ENCODE results near the gene OSBPL10.
"Not testable (repeated sequence)": the region's sequence is repeated elsewhere in the genome, so short reads cannot be mapped to it uniquely, and the experiment has no call there.

The OSBPL10 gene

DNA sequence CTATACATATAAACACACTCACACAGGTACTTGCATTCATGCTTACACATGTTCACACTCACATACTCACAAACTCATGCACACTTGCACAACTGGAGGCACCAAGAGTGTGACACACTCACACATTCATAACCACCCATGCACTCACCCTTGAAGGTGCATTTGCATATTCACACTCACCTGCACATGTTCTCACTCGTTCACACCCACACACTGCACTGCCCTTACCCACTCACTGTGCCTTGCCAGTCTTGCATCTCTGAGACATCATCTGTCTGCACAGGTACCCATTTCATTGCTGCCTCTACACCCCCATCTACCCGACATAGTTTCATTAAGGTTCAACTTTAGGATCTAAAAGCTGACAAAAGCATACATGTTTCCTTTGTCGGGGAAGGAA is 95.8 kb downstream of the OSBPL10 start:
- no peak for DNase-seq

DNA sequence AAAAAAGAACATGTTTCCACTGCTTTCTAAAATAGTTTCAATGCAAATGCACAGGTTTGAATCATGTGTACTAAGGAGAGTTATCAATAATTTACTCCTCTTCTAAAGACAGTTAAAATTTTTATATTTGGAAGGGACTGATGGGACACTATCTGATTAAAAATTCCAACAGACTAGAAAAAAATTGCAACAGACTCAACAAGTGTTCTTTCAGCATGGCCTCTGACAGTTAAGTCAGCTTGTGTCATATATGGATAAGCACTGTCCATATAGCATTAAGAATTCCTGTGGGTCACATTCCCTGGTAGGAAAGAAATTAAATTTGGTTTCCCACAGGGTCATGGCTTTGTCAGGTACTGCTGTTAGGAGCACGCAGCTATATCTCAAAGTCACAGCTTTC is 96.8 kb downstream of the OSBPL10 start:
- no peak for DNase-seq

- DNase-seq = no peak
Measured at GRCh38 chr3:31882895-31883294, 98.2 kb downstream of the OSBPL10 start.

- no peak for DNase-seq
Measured at GRCh38 chr3:31882431-31882830, 98.6 kb downstream of the OSBPL10 start.

DNA sequence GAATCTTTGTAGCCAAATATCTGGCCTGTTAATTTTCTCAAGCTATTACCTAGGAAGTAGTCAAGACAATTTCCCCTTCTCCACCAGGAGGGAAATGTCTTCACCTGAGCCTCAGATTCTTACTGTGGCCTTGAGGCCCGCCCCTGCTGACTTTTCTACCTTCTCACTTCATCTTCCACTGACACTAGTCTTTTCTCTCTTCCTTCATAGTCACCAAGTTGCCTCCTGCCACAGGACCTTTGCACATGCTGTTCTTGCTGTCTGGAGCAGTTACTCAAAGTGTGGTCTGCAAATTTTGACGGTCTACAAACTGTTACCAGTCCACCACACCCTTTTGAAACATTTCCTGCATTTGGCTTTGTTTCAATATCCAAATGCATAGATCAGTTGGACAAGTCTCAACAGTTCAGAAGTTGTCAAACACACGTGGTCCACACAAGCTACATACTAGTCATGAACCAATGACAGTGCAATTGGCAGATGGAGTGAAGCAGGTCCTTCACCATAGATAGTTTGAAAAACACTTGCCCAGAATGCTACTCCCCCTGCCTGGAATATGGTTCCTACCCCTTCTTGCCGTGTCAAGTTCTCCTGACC is 100.5 kb downstream of the OSBPL10 start:
- no peak for DNase-seq

DNA sequence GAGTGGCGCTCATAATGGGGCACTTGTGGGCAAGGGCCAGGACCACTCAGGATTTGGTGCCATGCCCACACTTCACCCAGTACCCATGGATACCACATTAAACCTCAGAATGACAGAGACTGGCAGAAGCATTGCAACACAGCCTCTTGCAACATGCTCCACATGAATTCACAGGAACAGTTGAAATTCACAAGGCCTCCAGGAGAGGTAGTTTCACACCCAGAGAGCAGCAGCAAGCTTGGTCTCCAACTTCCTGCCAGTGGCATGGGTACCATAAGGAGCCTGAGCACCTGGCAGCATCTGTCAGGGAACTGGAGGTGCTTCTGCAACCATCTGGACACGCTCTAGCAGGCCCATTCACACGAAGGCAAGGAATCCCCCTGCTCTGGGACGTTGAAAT is 101.0 kb downstream of the OSBPL10 start:
- DNase-seq = no peak

- DNase-seq = no peak
Measured at GRCh38 chr3:31879365-31879764, 101.7 kb downstream of the OSBPL10 start.

DNA sequence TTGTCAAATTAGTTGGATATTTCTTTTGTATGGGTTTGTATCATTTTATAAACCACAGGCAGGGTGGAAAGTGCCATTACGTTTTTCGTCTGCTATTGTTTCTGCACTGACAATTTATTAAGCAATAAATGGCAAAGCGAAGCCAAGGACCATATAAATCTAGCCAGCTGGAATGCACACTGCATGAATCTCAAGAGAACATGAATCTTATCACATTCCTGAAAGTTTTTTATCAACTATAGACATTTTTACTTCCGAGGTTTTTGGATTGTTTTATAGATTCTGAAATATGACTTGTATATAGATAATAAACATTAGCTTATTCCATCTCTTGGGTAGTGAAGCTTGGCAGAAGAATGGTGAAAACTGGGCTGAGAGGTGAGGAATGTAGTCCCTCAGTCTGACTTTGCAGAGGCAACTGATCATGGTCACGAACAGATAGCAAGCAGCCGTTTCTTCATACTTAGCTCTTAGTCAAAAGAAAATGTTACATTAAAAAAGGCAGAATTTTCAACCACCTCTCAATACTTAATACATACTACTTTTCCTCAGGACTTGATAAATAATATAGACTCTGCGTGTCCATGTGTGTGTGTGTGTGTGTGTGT is 102.7 kb downstream of the OSBPL10 start:
- no peak for DNase-seq

GRCh38 chr3:31876331-31876730 is 104.7 kb downstream of the OSBPL10 start:
- DNase-seq = no peak

- DNase-seq = no peak
Measured at GRCh38 chr3:31875437-31875836, 105.6 kb downstream of the OSBPL10 start.

GRCh38 chr3:31873254-31873820 is 107.7 kb downstream of the OSBPL10 start:
- DNase-seq = no peak

DNA sequence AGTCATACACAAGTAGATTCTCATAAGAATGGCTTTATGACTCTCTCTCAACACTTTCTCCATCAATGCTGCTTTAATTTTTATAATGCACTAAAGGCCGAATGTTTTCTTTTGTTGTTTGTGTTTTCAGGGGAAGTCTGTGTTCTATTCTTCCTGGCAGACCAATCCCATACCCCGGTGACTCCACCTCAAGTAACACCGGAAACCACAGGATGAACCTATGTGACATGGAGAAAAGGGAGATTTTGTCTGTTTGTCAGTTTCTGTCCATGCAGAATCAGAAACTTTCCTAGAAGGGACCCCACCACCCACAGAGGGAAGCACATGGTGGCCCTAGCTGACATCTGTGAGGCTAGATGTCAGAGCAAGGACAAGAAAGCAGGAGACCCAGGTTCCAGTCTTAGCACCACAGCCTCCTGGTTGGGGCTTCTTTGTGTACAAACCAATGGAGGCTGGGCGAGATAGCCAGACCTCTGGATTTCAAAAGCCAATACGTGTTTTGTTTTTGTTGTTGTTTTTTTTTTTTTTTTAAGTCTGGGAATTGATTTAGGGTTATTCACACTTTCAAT is 109.0 kb downstream of the OSBPL10 start:
- DNase-seq = no peak

DNA sequence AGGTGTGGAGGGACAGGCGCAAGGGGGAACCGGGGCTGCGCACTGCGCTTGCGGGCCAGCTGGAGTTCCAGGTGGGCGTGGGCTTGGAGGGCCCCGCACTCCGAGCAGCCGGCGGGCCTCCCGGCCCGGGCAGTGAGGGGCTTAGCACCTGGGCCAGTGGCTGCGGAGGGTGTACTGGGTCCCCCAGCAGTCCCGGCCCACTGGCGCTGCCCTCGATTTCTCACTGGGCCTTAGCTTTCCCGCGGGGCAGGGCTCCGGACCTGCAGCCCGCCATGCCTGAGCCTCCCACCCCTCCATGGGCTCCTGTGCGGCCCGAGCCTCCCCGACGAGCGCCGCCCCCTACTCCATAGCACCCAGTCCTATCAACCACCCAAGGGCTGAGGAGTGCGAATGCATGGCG is 111.0 kb downstream of the OSBPL10 start:
- DNase-seq = not testable (repeated sequence)

DNA sequence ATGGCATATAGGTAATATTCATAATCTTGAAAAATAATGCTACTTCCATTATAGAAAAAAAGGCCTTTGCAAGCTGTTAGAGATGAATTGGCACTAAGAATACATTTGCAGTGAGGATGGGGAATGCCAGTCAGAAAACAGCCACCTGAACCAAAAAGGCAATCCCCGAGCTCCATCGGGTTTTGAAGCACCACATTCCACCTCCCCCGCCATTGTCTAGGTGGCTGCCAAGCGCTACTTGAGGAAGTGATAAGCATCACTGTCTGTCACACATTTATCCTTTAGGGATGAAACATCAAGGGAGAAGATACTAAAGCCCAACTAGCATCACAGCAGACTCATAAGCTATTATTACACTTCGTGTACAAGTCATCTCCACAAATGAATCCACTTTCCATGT is 112.8 kb downstream of the OSBPL10 start:
- DNase-seq = no peak

- DNase-seq = no peak
Measured at GRCh38 chr3:31862666-31863279, 118.3 kb downstream of the OSBPL10 start.

GRCh38 chr3:31861826-31862225 is 119.2 kb downstream of the OSBPL10 start:
- no peak for DNase-seq

GRCh38 chr3:31860642-31861041 is 120.4 kb downstream of the OSBPL10 start:
- DNase-seq = not testable (repeated sequence)

- DNase-seq = no peak
Measured at GRCh38 chr3:31859245-31859644, 121.8 kb downstream of the OSBPL10 start.

DNA sequence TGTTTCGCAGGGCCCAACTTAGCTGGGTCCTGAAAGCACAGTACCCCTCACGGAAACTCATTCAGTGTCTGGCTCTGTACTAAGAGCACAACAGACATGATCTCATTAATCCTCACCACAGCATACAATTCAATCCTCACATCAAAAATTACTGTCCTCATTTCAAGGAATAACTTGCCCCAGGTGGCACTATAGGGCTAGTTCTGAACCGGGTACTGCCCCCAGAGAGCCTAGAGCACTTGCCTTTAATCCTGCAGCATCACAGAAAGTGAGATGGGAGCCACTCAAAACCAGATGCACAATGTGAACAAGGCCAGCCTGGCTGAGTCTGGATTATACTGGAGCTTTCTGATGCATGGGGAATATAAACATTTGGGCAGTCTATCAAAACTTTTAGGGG is 122.6 kb downstream of the OSBPL10 start:
- DNase-seq = no peak

DNA sequence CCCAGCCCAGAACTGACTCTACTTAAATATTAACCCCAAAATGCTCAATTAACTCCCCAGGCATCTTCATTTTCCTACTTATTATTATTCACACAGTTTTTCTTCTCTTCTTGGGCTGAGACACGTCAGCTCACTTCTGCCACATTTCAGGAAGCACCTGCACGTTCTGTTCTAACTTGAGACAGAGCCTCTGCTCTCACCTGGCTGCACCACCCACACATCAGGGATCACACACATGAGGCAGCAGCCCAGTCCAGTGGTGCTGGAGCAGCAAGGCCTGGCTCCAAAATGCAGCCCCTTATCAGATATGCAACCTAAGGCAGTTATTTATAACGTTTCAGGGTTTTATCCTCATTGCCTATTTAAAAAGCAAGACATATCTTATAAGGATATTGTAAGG is 127.5 kb downstream of the OSBPL10 start:
- no peak for DNase-seq

DNA sequence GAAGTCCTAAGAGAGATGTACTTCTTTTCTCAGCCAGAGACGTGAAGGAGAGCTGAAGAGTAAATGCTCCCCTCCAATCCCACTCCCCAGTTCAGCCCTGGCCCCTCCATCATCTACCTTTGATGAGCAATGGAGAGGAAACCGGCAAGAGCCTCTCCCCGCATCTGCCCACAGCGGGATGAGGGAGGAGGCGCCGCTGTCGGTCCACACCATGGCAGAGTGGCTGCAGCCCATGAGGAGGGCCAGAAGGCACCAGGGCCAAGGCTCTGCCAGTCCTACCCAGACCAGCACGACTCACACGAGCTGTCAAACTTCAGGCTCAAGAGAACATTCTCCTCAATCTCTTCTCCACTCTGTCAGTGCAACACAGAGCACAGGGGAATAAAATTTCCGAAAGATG is 129.8 kb downstream of the OSBPL10 start:
- no peak for DNase-seq

- no peak for DNase-seq
Measured at GRCh38 chr3:31848911-31849310, 132.2 kb downstream of the OSBPL10 start.

DNA sequence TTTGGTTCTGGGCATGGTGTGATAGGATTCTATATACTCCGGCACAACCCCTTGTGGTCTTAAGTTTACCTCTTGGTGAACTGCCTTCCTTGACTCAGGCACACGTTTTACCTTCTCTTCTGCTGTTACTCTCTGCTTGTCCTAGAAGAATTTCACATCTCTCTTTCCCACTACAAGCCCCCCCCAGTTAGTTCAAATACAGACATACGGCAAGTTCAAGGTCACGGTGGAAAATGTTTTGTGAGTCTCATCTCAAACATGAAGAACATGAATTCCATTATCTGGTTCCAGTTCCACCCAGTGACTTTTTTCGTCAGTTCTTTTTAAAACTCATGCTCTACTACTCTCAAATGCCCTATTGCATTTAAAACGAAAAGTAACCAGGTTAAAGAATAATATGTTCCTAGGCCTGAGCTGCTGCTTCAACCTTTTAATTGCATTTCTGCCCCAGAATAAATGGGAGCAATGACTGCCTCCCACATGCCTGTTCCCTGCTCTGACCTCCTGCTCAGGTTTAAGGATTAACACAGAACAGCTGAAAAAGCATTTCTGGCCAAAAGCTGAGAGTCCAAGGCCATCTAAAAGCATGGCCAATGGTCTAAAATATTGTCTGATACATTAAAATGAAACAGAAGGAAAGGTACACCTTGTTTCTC is 132.8 kb downstream of the OSBPL10 start:
- DNase-seq = no peak

GRCh38 chr3:31847760-31848159 is 133.3 kb downstream of the OSBPL10 start:
- DNase-seq = no peak
